ENCODE data around the gene GRIK4. TPM values are rescaled to one million over a fixed set of nuclear protein-coding genes. Genes with fewer than 3 reads are reported as not detected.

GRIK4 gene
- total RNA-seq, 1 donor from 2014 or later = 0.36 TPM

GRCh38 chr11:120938260-120938659, 426.7 kb downstream of the GRIK4 start:
- Histone ChIP-seq H3K27ac (no peak overlapping the region), H3K9me3 (ENCODE audit: low read depth) (no peaks in the 10 kb centered on the region), H3K36me3 (no peaks in the 10 kb centered on the region), H3F3A (ENCODE audit: low read depth) (no peaks in the 10 kb centered on the region), H2AFZ (replicated peaks) (no peak overlapping the region), H3K27me3 (no peaks in the 10 kb centered on the region), H3K4me1 (peaks cover 4% of the 10 kb centered on the region), H3K4me3 (no peak overlapping the region), H4K20me1 (ENCODE audit: low read depth) (no peaks in the 10 kb centered on the region), H3K79me2 (ENCODE audit: low read depth) (no peaks in the 10 kb centered on the region), H3K4me2 (no peak overlapping the region), H3K9ac (no peak overlapping the region)
- Mint-ChIP-seq H3K4me1 (peaks cover 16% of the 10 kb centered on the region), H3K27ac (no peak overlapping the region), H3K36me3 (no peaks in the 10 kb centered on the region), H3K9me3 (peaks cover 2% of the 10 kb centered on the region), H3K27me3 (ENCODE audit: insufficient read depth, low read depth) (peaks cover 7% of the 10 kb centered on the region), H3K4me3 (no peak overlapping the region)
- TF ChIP-seq, protein P1, sequence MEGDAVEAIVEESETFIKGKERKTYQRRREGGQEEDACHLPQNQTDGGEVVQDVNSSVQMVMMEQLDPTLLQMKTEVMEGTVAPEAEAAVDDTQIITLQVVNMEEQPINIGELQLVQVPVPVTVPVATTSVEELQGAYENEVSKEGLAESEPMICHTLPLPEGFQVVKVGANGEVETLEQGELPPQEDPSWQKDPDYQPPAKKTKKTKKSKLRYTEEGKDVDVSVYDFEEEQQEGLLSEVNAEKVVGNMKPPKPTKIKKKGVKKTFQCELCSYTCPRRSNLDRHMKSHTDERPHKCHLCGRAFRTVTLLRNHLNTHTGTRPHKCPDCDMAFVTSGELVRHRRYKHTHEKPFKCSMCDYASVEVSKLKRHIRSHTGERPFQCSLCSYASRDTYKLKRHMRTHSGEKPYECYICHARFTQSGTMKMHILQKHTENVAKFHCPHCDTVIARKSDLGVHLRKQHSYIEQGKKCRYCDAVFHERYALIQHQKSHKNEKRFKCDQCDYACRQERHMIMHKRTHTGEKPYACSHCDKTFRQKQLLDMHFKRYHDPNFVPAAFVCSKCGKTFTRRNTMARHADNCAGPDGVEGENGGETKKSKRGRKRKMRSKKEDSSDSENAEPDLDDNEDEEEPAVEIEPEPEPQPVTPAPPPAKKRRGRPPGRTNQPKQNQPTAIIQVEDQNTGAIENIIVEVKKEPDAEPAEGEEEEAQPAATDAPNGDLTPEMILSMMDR (IDR thresholded peaks at IDR 0.05) = no peak
- no peak for TF ChIP-seq EZH2 (IDR thresholded peaks at IDR 0.05)
- no peak for TF ChIP-seq EZH2phosphoT487 (IDR thresholded peaks at IDR 0.05)
- no peak for DNase-seq (ENCODE audit: low spot score)

DNA sequence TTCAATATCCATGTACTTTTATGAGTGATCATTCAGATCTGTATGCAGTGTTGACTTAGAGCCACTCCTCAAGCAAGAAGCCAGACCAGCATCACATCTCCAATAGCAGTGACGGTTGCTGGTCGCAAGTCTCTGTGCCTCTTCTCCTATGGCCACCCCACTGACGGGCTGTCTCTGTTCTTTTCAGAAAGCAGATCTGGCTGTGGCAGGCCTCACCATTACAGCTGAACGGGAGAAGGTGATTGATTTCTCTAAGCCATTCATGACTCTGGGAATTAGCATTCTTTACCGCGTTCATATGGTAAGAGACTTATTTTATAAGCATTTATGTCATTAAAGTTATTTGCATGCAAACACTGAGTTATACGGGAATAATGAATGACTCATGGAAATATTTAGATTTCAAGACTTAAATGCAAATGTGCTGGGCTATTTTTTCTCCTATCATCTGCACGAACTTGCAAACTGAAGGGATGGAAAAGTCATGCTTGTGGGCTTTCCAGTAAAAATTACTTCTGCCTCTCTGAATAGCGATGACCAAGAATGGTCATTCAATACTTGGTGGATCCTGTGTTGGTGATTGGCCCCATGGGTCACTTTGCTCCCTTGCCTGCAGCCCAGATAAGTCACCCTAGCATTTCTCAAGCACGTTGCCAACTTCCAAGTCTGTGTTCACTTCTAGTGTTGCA, 428.8 kb downstream of the GRIK4 start:
- Histone ChIP-seq H3K79me2 (ENCODE audit: low read depth) (no peaks in the 10 kb centered on the region), H3F3A (ENCODE audit: low read depth) (no peaks in the 10 kb centered on the region), H3K9ac (no peak overlapping the region), H3K4me3 (no peak overlapping the region), H3K9me3 (ENCODE audit: low read depth) (peaks cover 6% of the 10 kb centered on the region), H3K27me3 (no peaks in the 10 kb centered on the region), H3K36me3 (no peaks in the 10 kb centered on the region), H3K27ac (no peak overlapping the region), H4K20me1 (ENCODE audit: low read depth) (no peaks in the 10 kb centered on the region), H3K4me2 (no peak overlapping the region), H3K4me1 (no peaks in the 10 kb centered on the region), H2AFZ (replicated peaks) (no peak overlapping the region)
- H3K27me3 Mint-ChIP-seq (ENCODE audit: insufficient read depth, low read depth) = peaks cover 7% of the 10 kb centered on the region
- H3K4me3 Mint-ChIP-seq = no peak overlapping the region
- H3K36me3 Mint-ChIP-seq = no peaks in the 10 kb centered on the region
- TF ChIP-seq EZH2 (IDR thresholded peaks at IDR 0.05) (no peak), EZH2phosphoT487 (IDR thresholded peaks at IDR 0.05) (no peak)
- TF ChIP-seq, protein P1 (IDR thresholded peaks at IDR 0.05) = no peak
- H3K4me1 Mint-ChIP-seq = peaks cover 5% of the 10 kb centered on the region
- DNase-seq (ENCODE audit: low spot score) = no peak
- H3K27ac Mint-ChIP-seq = no peak overlapping the region
- peaks cover 11% of the 10 kb centered on the region for H3K9me3 Mint-ChIP-seq

DNA sequence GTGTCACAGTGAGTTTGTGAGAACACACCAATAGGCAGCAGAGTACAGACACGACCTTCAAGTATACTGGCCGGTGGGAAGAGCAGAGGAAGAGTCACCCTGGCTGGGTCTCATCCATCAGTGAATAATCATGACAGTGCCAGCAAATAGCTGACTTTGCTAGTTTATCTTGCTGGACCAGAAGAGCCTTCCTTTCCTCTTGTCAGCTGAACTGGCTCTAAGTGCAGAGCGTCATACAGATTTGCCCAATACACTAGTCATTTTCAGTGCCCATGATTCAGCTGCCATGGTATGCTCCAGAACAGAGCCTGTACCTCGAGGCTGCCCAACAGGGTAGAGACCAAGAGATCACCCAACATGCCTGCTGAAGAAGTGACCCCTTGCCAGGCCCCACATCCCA, 429.5 kb downstream of the GRIK4 start:
- Histone ChIP-seq H3K79me2 (ENCODE audit: low read depth) (no peaks in the 10 kb centered on the region), H3K27me3 (no peaks in the 10 kb centered on the region), H3F3A (ENCODE audit: low read depth) (no peaks in the 10 kb centered on the region), H3K4me1 (no peaks in the 10 kb centered on the region), H3K4me2 (no peak overlapping the region), H3K9me3 (ENCODE audit: low read depth) (peaks cover 6% of the 10 kb centered on the region), H4K20me1 (ENCODE audit: low read depth) (no peaks in the 10 kb centered on the region), H3K27ac (no peak overlapping the region), H3K36me3 (no peaks in the 10 kb centered on the region), H2AFZ (replicated peaks) (no peak overlapping the region), H3K9ac (no peak overlapping the region), H3K4me3 (no peak overlapping the region)
- TF ChIP-seq EZH2 (IDR thresholded peaks at IDR 0.05) (no peak), EZH2phosphoT487 (IDR thresholded peaks at IDR 0.05) (no peak)
- TF ChIP-seq, protein P1 (IDR thresholded peaks at IDR 0.05) = no peak
- no peak for DNase-seq (ENCODE audit: low spot score)
- peaks cover 3% of the 10 kb centered on the region for H3K4me1 Mint-ChIP-seq
- no peak overlapping the region for H3K4me3 Mint-ChIP-seq
- no peak overlapping the region for H3K27ac Mint-ChIP-seq
- peaks cover 15% of the 10 kb centered on the region for H3K9me3 Mint-ChIP-seq
- peaks cover 7% of the 10 kb centered on the region for H3K27me3 Mint-ChIP-seq (ENCODE audit: insufficient read depth, low read depth)
- no peaks in the 10 kb centered on the region for H3K36me3 Mint-ChIP-seq
